Fibroblast of skin of back (primary cell): Measurements from ENCODE around the gene PRRC2B.
A peak's percentile ranks its signal among the peaks of the same experiment; 100 is the strongest.

Experiments
- DNase-seq: peaks from one replicate; pipeline ENCODE4 v3.0.0-alpha.2; 2013

PRRC2B gene

GRCh38 chr9:131522257-131523085 lies 128.6 kb downstream of the PRRC2B start:
- DNase-seq = no peak

DNA sequence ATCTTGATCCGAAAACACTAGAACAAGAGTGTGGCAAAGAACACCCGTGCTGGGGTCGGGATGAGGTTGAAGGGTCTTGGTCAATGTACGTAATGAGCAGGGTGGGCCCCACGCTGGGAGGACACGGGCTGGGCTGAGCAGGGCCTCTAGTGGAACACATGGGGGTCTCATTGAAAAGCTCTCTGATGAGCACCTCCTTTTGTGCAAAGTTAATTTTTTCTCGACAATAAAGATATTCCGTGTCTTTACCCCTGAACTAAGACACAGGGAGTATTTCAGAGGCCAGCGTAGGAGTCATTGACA lies 129.2 kb downstream of the PRRC2B start:
- DNase-seq = no peak

DNA sequence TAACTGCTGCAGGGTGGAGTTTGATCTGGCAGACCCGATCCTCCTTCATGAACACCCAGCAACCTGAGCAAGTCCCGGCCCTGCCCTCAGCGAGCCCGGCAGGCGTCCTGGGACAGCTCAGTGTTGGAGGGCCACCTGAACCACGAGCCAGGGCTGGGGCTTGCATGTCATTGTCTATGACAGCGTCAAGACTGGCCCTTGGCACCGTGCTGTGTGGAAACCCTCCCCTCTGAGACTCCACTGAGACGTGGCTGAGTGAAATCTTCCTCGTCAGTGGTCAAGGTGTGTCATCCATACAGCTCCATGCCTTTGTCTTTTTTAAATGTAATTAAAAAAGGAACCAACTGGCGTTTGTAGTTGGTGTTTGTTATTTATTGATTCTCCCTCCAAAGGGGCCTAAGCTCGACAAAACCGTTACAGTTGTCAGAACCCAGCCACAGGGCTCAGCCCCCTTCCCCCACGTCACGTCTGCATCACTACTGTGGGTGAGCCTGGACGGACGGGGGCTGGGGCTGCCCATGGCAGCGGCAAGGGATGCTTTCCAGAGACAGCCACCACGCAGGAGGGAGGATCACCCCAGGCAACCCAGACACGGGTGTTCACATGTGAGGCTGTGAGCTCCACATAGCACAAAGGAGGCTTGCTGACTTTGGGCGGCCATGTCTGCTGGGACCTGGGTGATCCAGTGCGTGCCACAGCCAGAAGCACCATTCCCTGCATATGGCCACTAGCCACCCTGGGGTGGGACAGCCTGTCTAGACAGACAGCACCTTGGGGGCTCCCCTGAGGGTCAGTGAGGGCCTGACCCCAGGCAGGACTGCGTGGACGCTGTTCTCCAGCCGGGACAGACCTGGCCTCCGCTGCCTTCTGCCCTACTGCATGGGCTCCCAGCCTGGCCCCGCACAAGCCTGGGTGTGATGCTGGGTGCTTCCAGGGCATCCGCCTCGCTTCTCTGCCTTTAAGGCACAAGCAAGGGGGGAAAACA lies 129.9 kb downstream of the PRRC2B start:
- DNase-seq = no peak

DNA sequence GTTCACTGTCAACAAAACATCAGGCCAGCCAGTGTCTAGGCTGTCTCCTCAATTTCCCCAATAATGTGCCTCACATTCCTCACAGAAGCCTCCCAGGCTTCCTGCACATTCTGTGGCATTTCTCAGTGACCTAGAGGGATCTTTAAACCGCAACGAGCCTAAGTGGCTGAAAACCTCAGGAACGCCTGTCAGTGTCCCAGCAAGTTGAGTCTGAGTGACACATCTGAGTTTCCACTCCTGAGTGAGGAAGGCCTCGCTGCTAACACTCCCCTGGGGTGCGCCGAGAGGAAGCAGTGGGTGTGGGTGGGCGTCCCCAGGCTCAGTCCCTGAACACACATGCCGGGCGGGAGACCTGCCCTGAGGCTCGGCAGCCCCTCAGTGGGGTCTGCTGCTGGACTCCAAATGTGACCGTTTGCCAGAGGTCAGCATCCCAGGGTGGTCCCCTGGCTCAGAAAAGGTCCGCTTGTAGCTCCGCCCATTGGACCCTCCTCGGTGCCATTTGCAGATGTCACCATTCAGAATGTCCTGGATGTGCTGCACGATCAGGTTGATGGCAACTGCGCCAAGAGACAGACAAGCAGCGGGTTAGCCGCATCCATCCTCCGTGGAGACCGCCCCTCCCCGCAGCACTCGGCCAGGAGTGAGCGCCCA lies 130.9 kb downstream of the PRRC2B start:
- DNase-seq = peak; percentile 62

- no peak for DNase-seq
Observed at GRCh38 chr9:131525643-131526565, 132.0 kb downstream of the PRRC2B start.

GRCh38 chr9:131528186-131528585 lies 134.3 kb downstream of the PRRC2B start:
- DNase-seq = no peak

DNA sequence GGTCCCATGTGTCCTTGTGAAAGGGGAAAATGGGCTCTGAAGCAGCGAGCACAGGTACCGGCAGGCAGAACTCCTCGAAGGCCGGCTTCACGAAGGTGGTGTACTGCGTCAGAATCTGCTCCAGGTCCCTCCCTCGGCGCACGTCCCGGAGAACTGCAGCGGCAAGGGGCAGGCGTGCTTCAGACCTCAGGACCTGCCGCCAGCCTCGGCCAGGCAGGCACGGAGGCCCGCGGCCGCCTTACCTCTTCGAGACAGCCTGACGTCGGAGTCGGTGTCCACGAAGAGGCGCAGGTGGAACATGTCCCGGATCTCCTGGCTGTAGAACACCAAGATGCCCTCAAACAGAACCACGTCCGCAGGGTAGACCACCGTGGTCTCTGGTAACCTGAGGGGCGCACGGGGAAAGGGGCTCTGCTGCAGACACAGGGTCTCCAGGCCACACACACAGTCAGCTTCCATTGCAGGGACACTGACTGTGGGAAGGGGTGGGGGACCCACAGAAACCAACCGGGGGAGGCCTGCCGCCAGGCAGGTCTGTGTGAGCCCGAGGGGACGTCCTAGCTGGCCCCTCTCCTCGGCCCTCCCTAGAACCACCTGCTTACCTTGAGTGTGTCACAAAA lies 135.1 kb downstream of the PRRC2B start:
- DNase-seq = no peak

DNA sequence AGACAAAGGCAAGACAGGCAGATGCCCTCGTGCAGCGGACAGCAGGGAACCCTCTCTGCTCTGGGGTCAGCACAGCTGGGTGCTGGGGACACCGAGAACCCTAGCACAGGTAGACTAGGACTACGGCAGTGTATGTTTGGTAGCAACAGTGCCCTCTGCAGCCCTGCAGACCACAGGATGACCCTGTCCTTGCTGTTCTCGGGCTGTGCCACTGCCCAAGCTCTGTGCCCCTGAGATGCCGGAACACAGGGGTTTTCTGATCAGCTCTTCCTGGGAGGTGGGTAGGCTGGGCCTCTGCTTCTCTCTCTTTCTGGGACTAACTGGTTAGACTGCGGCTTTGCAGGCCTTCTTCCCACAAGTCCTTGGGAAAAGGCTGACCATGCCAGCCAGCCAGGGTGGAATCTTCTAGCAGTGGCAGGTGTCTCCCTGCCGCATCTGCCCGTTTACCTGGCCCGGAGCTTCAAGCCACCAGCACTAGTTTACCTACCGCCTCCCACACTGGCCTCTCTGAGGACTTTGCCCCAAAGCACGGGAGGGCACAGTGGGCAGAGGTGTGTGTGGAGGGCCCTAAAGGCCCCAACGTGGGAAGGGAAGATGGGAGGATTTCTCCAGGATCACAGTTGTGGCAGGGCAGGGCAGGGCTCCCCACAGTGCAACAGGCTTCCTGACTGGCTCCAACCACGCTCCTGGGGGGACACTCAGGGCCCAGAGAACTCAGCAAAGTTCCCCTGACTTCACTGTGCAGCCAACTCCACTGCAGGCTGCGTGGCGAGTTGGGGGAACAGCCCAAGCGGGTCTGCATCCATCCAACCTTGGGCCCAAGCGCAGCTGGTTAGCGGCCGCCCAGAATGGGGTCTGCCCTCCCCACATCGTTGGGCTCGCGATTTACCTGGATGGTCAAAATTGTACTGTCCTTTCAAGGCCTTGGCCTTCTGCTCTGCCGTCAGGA lies 136.0 kb downstream of the PRRC2B start:
- no peak for DNase-seq

- DNase-seq = peak; percentile 42
Observed at GRCh38 chr9:131530546-131530919, 136.6 kb downstream of the PRRC2B start.

DNA sequence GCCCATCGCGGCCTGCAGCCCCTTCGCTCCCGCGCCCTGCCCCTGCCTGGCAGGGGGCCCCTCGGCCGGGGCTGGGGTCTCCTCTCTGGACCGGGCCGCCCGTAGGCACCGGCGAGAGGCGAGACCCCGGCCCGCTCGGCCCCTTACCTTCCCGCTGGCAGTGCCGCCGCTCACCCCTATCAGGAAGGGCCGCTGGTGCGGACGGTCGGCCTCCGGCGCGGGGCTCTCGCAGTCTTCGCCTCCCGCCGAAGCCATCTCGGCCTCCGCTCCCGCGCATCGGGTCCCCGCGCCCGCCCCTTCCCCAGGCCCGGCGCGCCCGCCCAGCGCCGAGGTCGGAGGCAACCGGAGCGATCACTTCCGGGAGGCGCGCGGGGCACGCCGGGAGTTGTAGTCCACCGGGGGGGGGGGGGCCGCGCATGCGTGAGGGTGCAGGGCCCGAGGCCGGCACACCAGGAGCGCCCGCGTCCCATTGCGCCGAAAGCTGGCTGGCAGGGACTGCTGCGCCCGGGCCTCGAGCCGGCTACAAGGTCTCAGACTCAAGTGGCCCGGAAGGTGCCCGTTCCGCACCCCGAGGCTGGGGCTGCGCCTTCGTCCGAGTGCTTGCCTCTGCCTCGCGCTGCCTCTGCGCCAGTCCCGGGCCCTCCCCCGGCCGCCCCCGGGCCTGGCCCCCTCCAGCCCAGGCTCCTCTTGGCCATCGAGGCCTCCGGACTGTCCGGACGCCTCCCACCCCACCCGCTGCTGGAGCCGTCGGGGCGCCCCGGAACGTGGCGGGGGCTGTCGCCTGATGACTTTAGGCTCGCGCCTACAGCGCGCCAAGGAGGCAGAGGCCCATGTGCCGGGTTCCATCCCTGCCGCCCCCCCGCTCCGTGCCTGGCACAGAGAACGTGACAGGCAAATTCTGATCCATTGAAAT lies 137.3 kb downstream of the PRRC2B start, which contains the start of gene UCK1:
Gene UCK1, minus strand, starts transcription at position 344 of the 913 bp plus-strand sequence. Its CDS starts 89 bp downstream, at position 255.
- DNase-seq = peak; percentile 81

GRCh38 chr9:131534721-131535237 lies 140.9 kb downstream of the PRRC2B start:
- no peak for DNase-seq

DNA sequence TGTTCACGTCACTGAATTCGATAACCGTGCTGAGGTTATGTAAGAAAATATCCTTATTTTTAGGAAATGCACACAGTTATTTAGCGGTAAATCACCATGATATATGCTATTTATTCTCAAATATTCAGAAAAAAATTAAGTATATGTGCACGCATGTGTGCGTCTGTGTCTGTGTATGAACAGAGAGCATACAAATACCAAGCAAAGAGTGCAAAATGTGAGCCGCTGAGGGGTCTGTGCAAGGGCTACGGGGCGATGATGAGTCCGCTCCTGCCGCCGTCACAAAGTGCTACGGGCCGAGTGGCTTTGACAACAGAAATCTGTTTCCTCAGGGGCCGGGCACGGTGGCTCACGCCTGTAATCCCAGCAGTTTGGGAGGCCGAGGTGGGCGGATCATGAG lies 144.1 kb downstream of the PRRC2B start:
- DNase-seq = no peak

DNA sequence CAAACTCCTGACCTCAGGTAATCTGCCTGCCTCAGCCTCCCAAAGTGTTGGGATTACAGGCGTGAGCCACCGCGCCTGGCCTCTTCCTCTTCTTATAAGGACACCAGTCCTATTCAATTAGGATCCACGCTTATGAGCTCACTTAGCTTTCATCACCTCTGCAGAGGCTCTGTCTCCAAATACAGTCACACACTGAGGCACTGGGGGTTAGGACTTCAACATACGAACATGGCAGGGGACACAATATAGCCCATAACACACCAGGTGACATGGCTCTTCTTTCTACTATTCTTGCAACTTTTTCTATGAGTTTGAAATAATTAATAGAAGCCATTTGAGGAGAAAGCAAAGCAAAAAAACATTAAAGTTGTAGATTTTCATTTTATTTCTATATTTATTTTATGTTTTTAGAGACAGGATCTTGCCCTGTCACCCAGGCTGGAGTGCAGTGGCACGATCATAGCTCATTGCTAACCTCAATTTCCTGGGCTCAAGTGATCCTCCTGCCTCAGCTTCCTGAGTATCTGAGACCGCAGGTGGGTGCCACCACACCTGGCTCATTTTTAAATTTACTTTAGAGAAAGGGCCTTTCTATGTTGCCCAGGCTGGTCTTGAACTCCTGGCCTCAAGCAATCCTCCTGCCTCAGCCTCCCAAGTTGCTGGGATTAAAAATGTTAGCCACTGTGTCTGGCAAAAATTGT lies 145.5 kb downstream of the PRRC2B start:
- no peak for DNase-seq

- no peak for DNase-seq
Observed at GRCh38 chr9:131543141-131543540, 149.3 kb downstream of the PRRC2B start.

DNA sequence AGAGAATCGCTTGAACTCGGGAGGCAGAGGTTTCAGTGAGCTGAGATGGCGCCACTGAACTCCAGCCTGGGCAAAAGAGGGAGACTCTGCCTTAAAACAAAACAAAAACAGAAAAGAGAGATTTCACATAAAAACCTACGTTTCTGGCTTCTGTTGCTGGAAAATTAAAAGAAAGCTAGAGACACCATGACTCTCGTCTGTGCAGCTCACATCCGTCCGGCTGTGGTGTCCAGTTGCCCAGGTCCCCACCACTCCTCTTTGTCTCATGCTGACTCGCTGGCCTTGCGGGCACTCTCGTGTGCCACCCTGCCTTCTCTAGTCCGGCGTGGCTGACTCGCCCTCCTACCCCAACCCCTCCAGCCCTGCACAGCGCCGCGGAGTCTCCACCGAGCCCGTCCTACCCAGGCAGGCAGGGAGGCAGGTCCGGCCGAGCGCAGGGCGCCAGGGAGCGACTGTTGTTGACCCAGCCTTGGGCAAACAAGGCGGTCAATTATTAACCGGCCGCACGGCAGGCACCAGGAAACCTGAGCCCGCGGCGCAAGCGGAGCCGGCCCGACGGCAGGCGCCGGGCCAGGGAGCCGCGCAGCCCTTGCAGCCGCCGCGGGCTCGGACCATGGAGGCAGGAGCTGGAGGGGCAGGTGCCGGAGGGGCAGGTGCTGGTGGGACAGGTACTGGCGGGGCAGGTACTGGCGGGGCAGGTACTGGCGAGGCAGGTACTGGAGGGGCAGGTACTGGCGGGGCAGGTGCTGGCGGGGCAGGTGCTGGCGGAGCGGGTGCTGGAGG lies 151.3 kb downstream of the PRRC2B start, which contains the start of gene PRRT1B:
Gene PRRT1B, plus strand, starts transcription at position 521 of the 783 bp plus-strand sequence. Its CDS starts 93 bp downstream, at position 614.
- DNase-seq = no peak

- DNase-seq = no peak
Observed at GRCh38 chr9:131545786-131546335, 152.0 kb downstream of the PRRC2B start.
